Ammon's horn (tissue), 1 donor: Measurements from ENCODE around the gene PNLDC1.
A peak's percentile ranks its signal among the peaks of the same experiment; 100 is the strongest.
"Not testable (repeated sequence)": the region's sequence is repeated elsewhere in the genome, so short reads cannot be mapped to it uniquely, and the experiment has no call there.

ENCODE experiments used
- DNase-seq: peaks from one replicate; pipeline ENCODE4 v3.0.0-alpha.2; 2016; ENCODE audit warnings: low spot score

The PNLDC1 gene

GRCh38 chr6:159849851-159850250 is 49.8 kb downstream of the PNLDC1 start:
- not testable (repeated sequence) for DNase-seq

- peak; percentile 26 for DNase-seq
These were observed 52.8 kb downstream of the PNLDC1 start for GRCh38 chr6:159852877-159853276.

- no peak for DNase-seq
These were observed 53.7 kb downstream of the PNLDC1 start for GRCh38 chr6:159853754-159854153.

GRCh38 chr6:159854959-159855358 is 54.9 kb downstream of the PNLDC1 start:
- no peak for DNase-seq

- no peak for DNase-seq
These were observed 58.2 kb downstream of the PNLDC1 start for GRCh38 chr6:159858259-159858658.

- no peak for DNase-seq
These were observed 60.4 kb downstream of the PNLDC1 start for GRCh38 chr6:159860482-159860881.

- DNase-seq, result no peak
These were observed 62.0 kb downstream of the PNLDC1 start for GRCh38 chr6:159862103-159862502.

GRCh38 chr6:159863341-159863740 is 63.3 kb downstream of the PNLDC1 start:
- peak; percentile 64 for DNase-seq

- no peak for DNase-seq
These were observed 65.3 kb downstream of the PNLDC1 start for GRCh38 chr6:159865226-159865920.

- no peak for DNase-seq
These were observed 66.5 kb downstream of the PNLDC1 start for GRCh38 chr6:159866286-159867247.
